Measurements from ENCODE around the gene GUCA1C. TPM values are rescaled to one million over a fixed set of nuclear protein-coding genes. Genes with fewer than 3 reads are reported as not detected.

GUCA1C gene
- total RNA-seq, 2 experiments from 2014 or later = not detected

DNA sequence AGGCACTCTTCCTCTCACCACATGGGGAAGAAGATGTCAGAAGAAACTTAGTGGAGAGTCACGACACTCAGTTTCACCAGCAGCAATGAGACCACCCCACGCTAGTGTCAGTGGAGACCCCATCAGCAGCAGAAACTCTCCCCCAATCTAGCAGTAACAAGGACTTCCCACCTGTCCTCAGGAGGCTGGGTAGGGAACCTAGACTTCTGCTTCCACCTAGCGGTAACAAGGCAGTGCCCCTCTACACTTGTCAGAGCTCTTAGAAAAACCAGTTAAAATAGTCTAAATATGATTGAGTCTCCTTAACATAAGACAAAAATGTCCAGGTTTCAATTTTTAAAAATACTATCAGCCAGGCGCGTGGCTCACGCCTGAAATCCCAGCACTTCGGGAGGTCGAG lies 73.8 kb downstream of the GUCA1C start:
- no peaks in the 10 kb centered on the region for H3K9me3 Mint-ChIP-seq
- H3K4me1 Mint-ChIP-seq = peaks cover 24% of the 10 kb centered on the region
- no peak for DNase-seq
- peaks cover 2% of the 10 kb centered on the region for H3K36me3 Mint-ChIP-seq
- no peaks in the 10 kb centered on the region for H3K27me3 Mint-ChIP-seq
- H3K4me3 Mint-ChIP-seq = no peak overlapping the region
- H3K27ac Mint-ChIP-seq = no peak overlapping the region

DNA sequence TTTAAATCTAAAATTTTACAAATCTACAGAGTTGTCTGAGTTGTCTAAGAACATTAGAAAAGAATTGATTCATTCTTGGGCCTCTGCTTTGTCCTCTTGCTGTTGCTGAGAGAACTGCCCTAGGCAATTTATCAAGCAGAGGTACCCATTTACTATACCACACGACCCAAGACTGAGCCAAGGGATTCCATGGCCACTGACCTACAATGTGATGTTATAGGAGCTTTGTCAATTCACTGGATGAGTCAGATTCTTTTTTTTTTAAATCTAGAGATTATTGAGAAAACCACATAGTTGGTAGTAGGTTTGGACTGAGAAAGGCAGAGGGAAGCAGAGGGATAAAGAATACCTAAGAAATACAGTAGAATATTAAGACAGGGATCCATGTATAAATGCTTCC lies 75.8 kb downstream of the GUCA1C start:
- H3K36me3 Mint-ChIP-seq = peaks cover 3% of the 10 kb centered on the region
- H3K4me3 Mint-ChIP-seq = no peak overlapping the region
- DNase-seq = no peak
- peaks cover 9% of the 10 kb centered on the region for H3K4me1 Mint-ChIP-seq
- peaks cover 2% of the 10 kb centered on the region for H3K9me3 Mint-ChIP-seq
- no peak overlapping the region for H3K27ac Mint-ChIP-seq
- H3K27me3 Mint-ChIP-seq = no peaks in the 10 kb centered on the region

GRCh38 chr3:108863799-108864135 lies 89.9 kb downstream of the GUCA1C start:
- peaks cover 15% of the 10 kb centered on the region for H3K9me3 Mint-ChIP-seq
- H3K4me3 Mint-ChIP-seq = no peak overlapping the region
- H3K4me1 Mint-ChIP-seq = peaks cover 29% of the 10 kb centered on the region
- DNase-seq = no peak
- H3K27me3 Mint-ChIP-seq = no peaks in the 10 kb centered on the region
- peaks cover 26% of the 10 kb centered on the region for H3K36me3 Mint-ChIP-seq
- H3K27ac Mint-ChIP-seq = peak overlapping the region; percentile 100

GRCh38 chr3:108862865-108863798 lies 90.5 kb downstream of the GUCA1C start:
- H3K4me3 Mint-ChIP-seq = peak overlapping the region; percentile 53
- H3K36me3 Mint-ChIP-seq = peaks cover 32% of the 10 kb centered on the region
- peaks cover 16% of the 10 kb centered on the region for H3K9me3 Mint-ChIP-seq
- no peaks in the 10 kb centered on the region for H3K27me3 Mint-ChIP-seq
- H3K4me1 Mint-ChIP-seq = peaks cover 29% of the 10 kb centered on the region
- peak overlapping the region; percentile 100 for H3K27ac Mint-ChIP-seq
- peak; percentile 26 for DNase-seq

DNA sequence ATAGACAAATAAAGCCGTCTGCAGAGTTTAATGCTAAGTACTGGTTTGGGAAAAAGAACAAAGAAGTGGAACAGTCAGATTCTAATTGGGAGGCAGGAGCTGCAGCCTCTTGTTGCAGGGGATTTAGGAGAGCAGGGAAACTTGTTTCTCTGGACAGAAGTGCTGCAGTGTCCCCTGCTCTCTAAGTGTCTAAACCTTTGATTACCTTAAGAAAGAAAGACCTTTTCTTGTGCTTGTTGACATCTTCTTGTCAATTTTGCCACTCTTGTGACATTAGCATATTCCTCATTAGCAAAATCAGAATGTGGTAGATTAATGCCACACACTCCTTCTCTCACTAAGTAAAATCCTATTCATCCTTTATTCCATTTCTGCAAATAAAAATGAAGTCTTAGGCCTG lies 92.3 kb downstream of the GUCA1C start:
- Mint-ChIP-seq H3K4me3 (no peak overlapping the region), H3K27me3 (no peaks in the 10 kb centered on the region), H3K9me3 (peaks cover 16% of the 10 kb centered on the region), H3K4me1 (peaks cover 29% of the 10 kb centered on the region), H3K36me3 (peaks cover 35% of the 10 kb centered on the region), H3K27ac (peak overlapping the region; percentile 100)
- DNase-seq = no peak

Other genes with a start within 250 kb of the GUCA1C start
- gene RETNLB, start 196.5 kb downstream of the GUCA1C start, total RNA-seq = not detected
- 10 to 100 TPM; 12.3 to 15.2 TPM for gene TRAT1, start 131.1 kb downstream of the GUCA1C start, total RNA-seq
- gene MORC1, start 164.3 kb upstream of the GUCA1C start, total RNA-seq = not detected
- gene C3orf85, start 182.8 kb upstream of the GUCA1C start, total RNA-seq = not detected